ENCODE data around the gene PTPRT.

PTPRT gene

GRCh38 chr20:42763015-42763414 is 426.7 kb downstream of the PTPRT start:
- Histone ChIP-seq H3K9me3 (ENCODE audit: control insufficient read depth, insufficient read depth, low read depth, low read length) (0 out of 2 replicates have a peak, but pooled peaks cover 2% of the 10 kb centered on the region), H3K27me3 (ENCODE audit: control insufficient read depth, insufficient read depth, low read length) (no peaks in the 10 kb centered on the region), H3K4me3 (ENCODE audit: low read depth, low read length) (no peak overlapping the region), H3K9ac (ENCODE audit: low read length) (no peak overlapping the region), H3K4me1 (ENCODE audit: control insufficient read depth, insufficient read depth, low read length) (no peaks in the 10 kb centered on the region; the same call in 1 of the 2 replicates), H3K36me3 (ENCODE audit: control insufficient read depth, insufficient read depth, low read length) (no peaks in the 10 kb centered on the region), H3K27ac (ENCODE audit: low read depth, low read length) (no peak overlapping the region)

GRCh38 chr20:42756991-42757390 is 432.7 kb downstream of the PTPRT start:
- Histone ChIP-seq H3K4me3 (ENCODE audit: low read depth, low read length) (no peak overlapping the region), H3K4me1 (ENCODE audit: control insufficient read depth, insufficient read depth, low read length) (no peaks in the 10 kb centered on the region), H3K27ac (ENCODE audit: low read depth, low read length) (no peak overlapping the region), H3K27me3 (ENCODE audit: control insufficient read depth, insufficient read depth, low read length) (no peaks in the 10 kb centered on the region), H3K9me3 (ENCODE audit: control insufficient read depth, insufficient read depth, low read depth, low read length) (no peaks in the 10 kb centered on the region), H3K9ac (ENCODE audit: low read length) (no peak overlapping the region), H3K36me3 (ENCODE audit: control insufficient read depth, insufficient read depth, low read length) (no peaks in the 10 kb centered on the region)

DNA sequence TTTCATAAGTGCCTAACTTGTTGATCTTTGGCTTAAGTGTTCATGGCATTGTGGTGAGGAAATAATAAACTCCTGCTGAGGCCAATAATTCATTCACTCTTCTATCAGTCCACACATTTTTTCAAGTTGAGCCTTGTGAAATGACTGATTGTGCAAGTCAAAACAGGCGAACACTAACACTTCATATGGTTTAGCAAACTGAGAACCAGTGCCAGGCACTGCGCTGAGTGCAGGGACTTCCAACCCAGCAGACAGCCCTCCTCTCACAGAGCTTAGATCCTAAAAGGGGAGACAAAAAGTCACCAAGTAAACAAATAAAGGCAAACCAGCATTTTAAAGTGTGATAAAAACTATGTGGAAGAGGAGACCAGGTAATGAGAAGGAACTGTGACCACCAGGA is 435.0 kb downstream of the PTPRT start:
- Histone ChIP-seq H3K4me3 (ENCODE audit: low read depth, low read length) (no peak overlapping the region), H3K36me3 (ENCODE audit: control insufficient read depth, insufficient read depth, low read length) (no peaks in the 10 kb centered on the region), H3K9me3 (ENCODE audit: control insufficient read depth, insufficient read depth, low read depth, low read length) (no peaks in the 10 kb centered on the region), H3K4me1 (ENCODE audit: control insufficient read depth, insufficient read depth, low read length) (no peaks in the 10 kb centered on the region), H3K9ac (ENCODE audit: low read length) (no peak overlapping the region), H3K27me3 (ENCODE audit: control insufficient read depth, insufficient read depth, low read length) (no peaks in the 10 kb centered on the region), H3K27ac (ENCODE audit: low read depth, low read length) (no peak overlapping the region)

- Histone ChIP-seq H3K4me3 (ENCODE audit: low read depth, low read length) (no peak overlapping the region), H3K27me3 (ENCODE audit: control insufficient read depth, insufficient read depth, low read length) (peaks cover 3% of the 10 kb centered on the region; the same call in 1 of the 2 replicates), H3K9ac (ENCODE audit: low read length) (no peak overlapping the region), H3K9me3 (ENCODE audit: control insufficient read depth, insufficient read depth, low read depth, low read length) (no peaks in the 10 kb centered on the region), H3K36me3 (ENCODE audit: control insufficient read depth, insufficient read depth, low read length) (no peaks in the 10 kb centered on the region), H3K4me1 (ENCODE audit: control insufficient read depth, insufficient read depth, low read length) (peaks cover 7% of the 10 kb centered on the region), H3K27ac (ENCODE audit: low read depth, low read length) (no peak overlapping the region)
These were observed 437.1 kb downstream of the PTPRT start for GRCh38 chr20:42752620-42753019.

GRCh38 chr20:42749556-42749955 is 440.1 kb downstream of the PTPRT start:
- peaks cover 3% of the 10 kb centered on the region; the same call in 1 of the 2 replicates for H3K27me3 ChIP-seq (ENCODE audit: control insufficient read depth, insufficient read depth, low read length)
- H3K4me3 ChIP-seq (ENCODE audit: low read depth, low read length), result no peak overlapping the region
- no peak overlapping the region for H3K9ac ChIP-seq (ENCODE audit: low read length)
- peaks cover 13% of the 10 kb centered on the region for H3K4me1 ChIP-seq (ENCODE audit: control insufficient read depth, insufficient read depth, low read length)
- no peak overlapping the region for H3K27ac ChIP-seq (ENCODE audit: low read depth, low read length)
- H3K9me3 ChIP-seq (ENCODE audit: control insufficient read depth, insufficient read depth, low read depth, low read length), result no peaks in the 10 kb centered on the region
- H3K36me3 ChIP-seq (ENCODE audit: control insufficient read depth, insufficient read depth, low read length), result no peaks in the 10 kb centered on the region

GRCh38 chr20:42747765-42748411 is 441.8 kb downstream of the PTPRT start:
- H3K9me3 ChIP-seq (ENCODE audit: control insufficient read depth, insufficient read depth, low read depth, low read length), result no peaks in the 10 kb centered on the region
- no peak overlapping the region for H3K4me3 ChIP-seq (ENCODE audit: low read depth, low read length)
- H3K27me3 ChIP-seq (ENCODE audit: control insufficient read depth, insufficient read depth, low read length), result peaks cover 3% of the 10 kb centered on the region; the same call in 1 of the 2 replicates
- no peak overlapping the region for H3K27ac ChIP-seq (ENCODE audit: low read depth, low read length)
- no peak overlapping the region for H3K9ac ChIP-seq (ENCODE audit: low read length)
- peaks cover 13% of the 10 kb centered on the region for H3K4me1 ChIP-seq (ENCODE audit: control insufficient read depth, insufficient read depth, low read length)
- H3K36me3 ChIP-seq (ENCODE audit: control insufficient read depth, insufficient read depth, low read length), result no peaks in the 10 kb centered on the region

DNA sequence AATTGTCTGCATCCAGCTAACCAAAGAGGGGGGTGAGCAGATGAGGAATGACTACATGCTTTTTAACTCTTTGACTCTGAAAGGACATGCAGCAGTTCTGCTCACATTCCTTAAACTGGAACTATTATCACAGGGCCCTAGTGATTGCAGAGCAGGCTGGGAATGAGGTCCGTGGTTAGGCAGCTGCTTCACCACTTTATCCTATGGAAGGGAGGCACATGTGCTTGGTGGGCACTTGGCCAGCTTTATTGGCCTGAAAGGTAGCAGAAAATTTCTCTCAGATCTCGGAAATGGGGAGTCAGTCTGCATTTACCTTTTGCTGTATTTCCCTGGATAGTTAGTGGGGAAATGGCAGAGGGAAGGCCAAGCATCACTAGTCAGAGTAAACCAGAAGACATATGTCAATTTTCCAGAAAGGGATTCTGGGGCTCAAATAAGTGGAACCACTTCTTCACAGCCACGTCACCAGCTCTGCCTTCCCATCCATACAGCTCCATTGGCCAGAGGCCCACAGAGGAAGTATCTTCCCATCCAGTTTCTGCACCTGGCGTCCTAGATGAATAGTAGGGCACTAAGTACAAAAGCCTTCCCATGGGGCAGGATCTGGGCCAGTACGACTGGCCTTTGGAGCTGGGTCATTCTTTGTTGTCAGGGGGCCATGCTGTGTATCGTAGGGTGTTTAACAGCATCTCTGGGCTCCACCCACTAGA is 444.8 kb downstream of the PTPRT start:
- Histone ChIP-seq H3K27me3 (ENCODE audit: control insufficient read depth, insufficient read depth, low read length) (peaks cover 3% of the 10 kb centered on the region; the same call in 1 of the 2 replicates), H3K27ac (ENCODE audit: low read depth, low read length) (no peak overlapping the region), H3K9me3 (ENCODE audit: control insufficient read depth, insufficient read depth, low read depth, low read length) (peaks cover 2% of the 10 kb centered on the region; the same call in 1 of the 2 replicates), H3K9ac (ENCODE audit: low read length) (no peak overlapping the region), H3K4me1 (ENCODE audit: control insufficient read depth, insufficient read depth, low read length) (peaks cover 13% of the 10 kb centered on the region), H3K4me3 (ENCODE audit: low read depth, low read length) (no peak overlapping the region), H3K36me3 (ENCODE audit: control insufficient read depth, insufficient read depth, low read length) (no peaks in the 10 kb centered on the region)

DNA sequence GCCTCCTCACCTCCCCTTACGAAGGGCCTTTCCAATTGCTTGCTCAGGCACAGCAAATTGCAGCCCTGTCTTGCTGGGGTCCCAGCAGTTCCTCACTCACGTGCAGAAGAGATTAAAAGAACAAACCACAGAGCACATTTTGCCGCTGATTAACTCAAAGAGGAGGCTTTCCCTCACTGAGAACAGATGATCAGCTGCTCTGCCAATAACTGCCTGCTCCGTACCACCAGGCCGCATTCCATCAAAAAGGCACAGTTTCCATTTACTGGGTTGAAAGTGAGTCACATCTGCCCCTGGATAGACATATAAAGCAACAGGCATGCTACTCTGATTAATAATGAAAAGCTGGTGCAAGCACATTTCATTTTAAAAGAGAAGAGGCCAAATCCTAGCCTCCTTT is 446.8 kb downstream of the PTPRT start:
- no peak overlapping the region for H3K27ac ChIP-seq (ENCODE audit: low read depth, low read length)
- H3K4me1 ChIP-seq (ENCODE audit: control insufficient read depth, insufficient read depth, low read length), result peaks cover 7% of the 10 kb centered on the region; the same call in 1 of the 2 replicates
- no peak overlapping the region for H3K4me3 ChIP-seq (ENCODE audit: low read depth, low read length)
- H3K9me3 ChIP-seq (ENCODE audit: control insufficient read depth, insufficient read depth, low read depth, low read length), result peaks cover 2% of the 10 kb centered on the region; the same call in 1 of the 2 replicates
- H3K36me3 ChIP-seq (ENCODE audit: control insufficient read depth, insufficient read depth, low read length), result no peaks in the 10 kb centered on the region
- no peak overlapping the region for H3K9ac ChIP-seq (ENCODE audit: low read length)
- H3K27me3 ChIP-seq (ENCODE audit: control insufficient read depth, insufficient read depth, low read length), result no peaks in the 10 kb centered on the region

DNA sequence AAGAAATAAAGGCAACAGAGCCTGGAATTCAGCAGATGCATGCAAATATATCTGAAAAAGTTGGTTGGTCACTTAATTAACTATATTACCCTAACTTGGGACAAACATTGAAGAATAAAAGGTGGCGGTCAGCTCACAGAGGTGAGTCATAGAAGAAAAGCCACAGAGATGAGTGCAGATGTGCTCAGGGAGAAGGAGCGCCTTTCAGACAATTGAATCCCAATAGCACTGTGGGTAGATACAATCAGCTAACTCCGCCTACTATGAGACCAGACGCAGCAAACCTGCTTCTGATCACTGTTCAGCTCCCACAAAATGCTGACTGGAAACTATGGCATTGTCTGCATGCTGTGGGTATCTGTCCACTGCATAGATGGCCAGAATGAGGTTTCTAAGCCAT is 447.8 kb downstream of the PTPRT start:
- Histone ChIP-seq H3K4me3 (ENCODE audit: low read depth, low read length) (no peak overlapping the region), H3K9ac (ENCODE audit: low read length) (no peak overlapping the region), H3K36me3 (ENCODE audit: control insufficient read depth, insufficient read depth, low read length) (no peaks in the 10 kb centered on the region), H3K27ac (ENCODE audit: low read depth, low read length) (no peak overlapping the region), H3K27me3 (ENCODE audit: control insufficient read depth, insufficient read depth, low read length) (no peaks in the 10 kb centered on the region), H3K4me1 (ENCODE audit: control insufficient read depth, insufficient read depth, low read length) (no peaks in the 10 kb centered on the region), H3K9me3 (ENCODE audit: control insufficient read depth, insufficient read depth, low read depth, low read length) (peaks cover 2% of the 10 kb centered on the region; the same call in 1 of the 2 replicates)

- H3K9me3 ChIP-seq (ENCODE audit: control insufficient read depth, insufficient read depth, low read depth, low read length), result peaks cover 2% of the 10 kb centered on the region; the same call in 1 of the 2 replicates
- H3K27me3 ChIP-seq (ENCODE audit: control insufficient read depth, insufficient read depth, low read length), result no peaks in the 10 kb centered on the region
- H3K4me1 ChIP-seq (ENCODE audit: control insufficient read depth, insufficient read depth, low read length), result no peaks in the 10 kb centered on the region
- H3K27ac ChIP-seq (ENCODE audit: low read depth, low read length), result no peak overlapping the region
- H3K4me3 ChIP-seq (ENCODE audit: low read depth, low read length), result no peak overlapping the region
- H3K36me3 ChIP-seq (ENCODE audit: control insufficient read depth, insufficient read depth, low read length), result no peaks in the 10 kb centered on the region
- H3K9ac ChIP-seq (ENCODE audit: low read length), result no peak overlapping the region
These were observed 449.4 kb downstream of the PTPRT start for GRCh38 chr20:42740226-42740870.

- H3K27ac ChIP-seq (ENCODE audit: low read depth, low read length), result no peak overlapping the region
- H3K36me3 ChIP-seq (ENCODE audit: control insufficient read depth, insufficient read depth, low read length), result no peaks in the 10 kb centered on the region
- H3K9ac ChIP-seq (ENCODE audit: low read length), result no peak overlapping the region
- H3K4me1 ChIP-seq (ENCODE audit: control insufficient read depth, insufficient read depth, low read length), result no peaks in the 10 kb centered on the region
- H3K4me3 ChIP-seq (ENCODE audit: low read depth, low read length), result no peak overlapping the region
- H3K27me3 ChIP-seq (ENCODE audit: control insufficient read depth, insufficient read depth, low read length), result no peaks in the 10 kb centered on the region
- H3K9me3 ChIP-seq (ENCODE audit: control insufficient read depth, insufficient read depth, low read depth, low read length), result peaks cover 2% of the 10 kb centered on the region; the same call in 1 of the 2 replicates
These were observed 450.0 kb downstream of the PTPRT start for GRCh38 chr20:42739683-42740082.

Measured in HUES6 (cell line).